Posterior vena cava (tissue), 2 donors: ENCODE measurements around the gene TMEFF2. TPM values are rescaled to one million over a fixed set of nuclear protein-coding genes. Genes with fewer than 3 reads are reported as not detected.

ENCODE experiments used
- DNase-seq: peaks from one replicate; pipeline ENCODE4 v3.0.0-alpha.2; 2020; ENCODE audit warnings: low spot score
- intact Hi-C, 2 donors: fragments of 100-400 bp; cut with DNase I; formaldehyde crosslinking; loops; one replicate each; pipeline versions ENCODE4 v1.14.1 to v1.14.2; 2022 to 2023
- long read RNA-seq, 2 donors: library from polyadenylated mRNA; unstranded; transcript quantifications; one replicate each; pipeline ENCODE4 v2.0.0, GENCODE V29; 2020 to 2021
- total RNA-seq, 2 donors: library from RNA; stranded (reverse); fragmentation: NEBNext Ultra II Directional; extraction: Animal tissue kit (Norgen Biotek cat#: 25700); gene quantifications; one replicate each; pipeline ENCODE4 v1.2.1, GENCODE V29; 2021
- donor health status: DM: yes; HTN: yes; CAD: no.
- donor health status: DM: yes; HTN: yes; CAD: no.

The TMEFF2 gene, protein sequence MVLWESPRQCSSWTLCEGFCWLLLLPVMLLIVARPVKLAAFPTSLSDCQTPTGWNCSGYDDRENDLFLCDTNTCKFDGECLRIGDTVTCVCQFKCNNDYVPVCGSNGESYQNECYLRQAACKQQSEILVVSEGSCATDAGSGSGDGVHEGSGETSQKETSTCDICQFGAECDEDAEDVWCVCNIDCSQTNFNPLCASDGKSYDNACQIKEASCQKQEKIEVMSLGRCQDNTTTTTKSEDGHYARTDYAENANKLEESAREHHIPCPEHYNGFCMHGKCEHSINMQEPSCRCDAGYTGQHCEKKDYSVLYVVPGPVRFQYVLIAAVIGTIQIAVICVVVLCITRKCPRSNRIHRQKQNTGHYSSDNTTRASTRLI
- total RNA-seq = under 1 TPM in 1 of 2 donors, not detected in 1; 0.19 TPM
- long read RNA-seq, donor 1, partial matches to known transcripts = 0 of 3 reads
- long read RNA-seq, donor 1, other reads (novel, unspliced or antisense) = 3 of 3 reads
- long read RNA-seq, donor 2, partial matches to known transcripts = 0 of 2 reads
- long read RNA-seq, donor 2, other reads (novel, unspliced or antisense) = 1 of 2 reads

DNA sequence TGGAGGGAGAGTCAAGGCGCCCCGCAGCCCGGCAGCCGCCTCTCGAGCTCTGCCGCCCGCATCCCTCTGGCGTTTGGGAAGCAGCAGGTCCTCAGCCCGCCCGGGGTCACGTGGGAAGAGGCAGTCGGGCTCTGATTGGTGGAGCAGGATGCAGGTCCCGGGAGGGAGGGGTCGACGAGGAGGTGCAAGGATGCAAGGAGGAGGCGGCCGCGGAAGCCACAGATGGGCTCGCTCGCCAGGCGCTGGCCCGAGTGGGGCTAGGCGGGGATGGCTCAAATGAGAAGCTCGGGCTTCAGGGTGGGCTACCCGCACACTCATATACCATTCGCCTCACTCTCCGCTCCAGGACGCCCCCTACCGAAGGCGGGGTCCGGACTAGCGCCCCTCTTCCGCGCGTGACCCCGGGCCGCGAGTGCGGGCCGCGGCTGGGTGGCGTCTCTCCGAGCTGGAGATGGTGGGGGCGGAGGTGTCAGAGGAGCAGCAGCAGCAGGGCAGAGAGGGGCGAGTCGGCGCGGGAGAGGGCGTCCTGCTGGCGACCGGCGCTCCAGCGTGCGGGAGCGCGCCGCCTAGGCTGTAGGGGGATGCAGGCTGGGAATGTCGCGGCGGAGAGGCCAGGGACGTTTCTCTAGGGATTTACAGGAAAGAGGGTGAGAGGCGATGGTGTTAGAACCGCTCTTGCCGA lies at the start of gene TMEFF2:
Gene TMEFF2, minus strand, starts transcription at position 68 of the 682 bp plus-strand sequence. CDS start 409 bp downstream, outside the sequence.
- peak; percentile 84 for DNase-seq
- intact Hi-C loops = no loop called here

- intact Hi-C loops = no loop called here
- DNase-seq = no peak
Measured at GRCh38 chr2:192243488-192243887, 48.8 kb upstream of the TMEFF2 start.

DNA sequence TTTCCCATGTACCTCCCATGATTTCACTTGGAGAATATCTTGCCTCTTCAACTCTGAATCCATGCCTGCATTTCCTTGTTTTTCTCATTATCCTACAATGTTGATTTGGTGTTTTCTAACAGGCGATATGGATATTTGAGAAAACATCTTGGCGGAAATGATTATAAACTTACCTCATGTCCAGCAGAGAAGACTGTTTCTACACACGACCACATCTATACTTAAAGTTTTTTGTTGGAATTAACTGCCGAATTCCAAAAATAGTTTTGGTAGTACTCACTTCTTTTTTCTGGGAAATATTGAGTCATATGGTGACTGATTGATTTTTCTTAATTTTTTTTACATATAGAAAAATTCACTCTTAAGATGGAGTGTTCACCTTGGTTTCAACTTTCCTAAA lies 41.4 kb upstream of the TMEFF2 start:
- DNase-seq = no peak

DNA sequence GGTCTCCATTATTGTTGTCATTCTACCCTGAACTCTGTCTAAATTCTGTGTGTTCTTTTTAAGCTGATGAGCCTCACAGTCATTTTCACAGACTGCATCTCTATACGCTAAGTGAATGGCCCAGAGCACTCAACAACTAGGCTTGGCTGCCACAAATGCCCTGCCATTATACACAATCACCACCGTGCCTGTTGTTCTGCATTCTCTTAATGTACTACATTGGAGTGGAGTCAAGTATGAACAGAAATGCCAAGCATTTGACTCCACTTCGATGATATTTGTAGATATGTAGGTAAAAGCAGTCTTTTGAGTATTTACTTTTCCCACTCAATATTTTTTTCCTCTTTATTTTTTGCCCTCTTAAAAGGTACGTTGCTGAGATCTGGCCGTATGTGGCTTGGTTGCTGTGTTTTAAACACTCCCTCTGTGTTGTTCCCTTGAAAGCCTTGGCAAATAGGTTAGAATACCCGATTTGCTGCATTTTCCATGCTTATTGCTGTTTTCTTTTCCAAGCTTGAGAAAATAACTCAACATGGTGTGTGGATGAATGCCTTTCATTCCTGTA lies 36.2 kb upstream of the TMEFF2 start:
- DNase-seq = no peak
- intact Hi-C loops = no loop called here

More for the DNA sequence above, 41.4 kb upstream of the TMEFF2 start:
- intact Hi-C loops = no loop called here

- intact Hi-C loops = no loop called here
- DNase-seq = no peak
Measured at GRCh38 chr2:192228685-192229084, 34.0 kb upstream of the TMEFF2 start.

GRCh38 chr2:192218970-192219369 lies 24.2 kb upstream of the TMEFF2 start:
- no peak for DNase-seq
- intact Hi-C loops = no loop called here

DNA sequence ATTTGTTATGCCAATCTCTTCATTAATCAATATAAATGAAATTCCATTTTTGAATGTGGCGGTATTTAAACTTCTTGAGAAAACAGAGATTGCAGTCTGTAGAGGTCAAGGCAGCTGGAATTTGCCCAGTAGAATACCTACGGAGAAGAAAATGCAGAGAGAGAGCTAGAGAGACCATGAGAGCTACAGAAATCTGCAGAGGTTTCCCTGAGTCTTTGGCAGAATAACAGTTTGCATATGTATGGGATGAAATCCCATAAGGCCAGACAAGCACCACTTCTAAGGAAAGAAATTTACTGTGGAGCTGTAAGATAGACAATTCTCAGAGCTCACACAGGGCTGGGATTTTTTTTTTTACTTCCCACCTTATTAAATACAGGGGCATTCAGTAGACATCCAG lies 23.6 kb upstream of the TMEFF2 start:
- intact Hi-C loops = no loop called here
- DNase-seq = no peak

DNA sequence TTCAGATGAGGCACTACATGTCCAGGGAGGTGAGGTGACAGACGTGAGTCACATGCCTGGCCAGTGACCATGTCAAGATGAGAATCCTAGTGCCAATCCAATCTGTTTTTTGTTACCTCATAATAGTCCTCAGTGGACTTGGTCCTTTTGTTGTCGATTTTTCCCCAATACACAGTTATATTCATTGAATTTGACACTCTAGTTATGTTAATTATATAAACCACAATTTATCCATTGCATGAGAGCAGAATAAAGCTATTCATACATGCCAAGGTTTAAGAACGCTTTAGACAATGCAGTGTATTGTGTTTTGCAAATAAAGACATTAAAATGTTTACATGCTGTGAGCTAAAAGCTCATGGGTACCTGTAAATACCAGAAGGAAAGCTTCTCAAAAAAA lies 21.6 kb upstream of the TMEFF2 start:
- intact Hi-C loops = no loop called here
- DNase-seq = no peak

DNA sequence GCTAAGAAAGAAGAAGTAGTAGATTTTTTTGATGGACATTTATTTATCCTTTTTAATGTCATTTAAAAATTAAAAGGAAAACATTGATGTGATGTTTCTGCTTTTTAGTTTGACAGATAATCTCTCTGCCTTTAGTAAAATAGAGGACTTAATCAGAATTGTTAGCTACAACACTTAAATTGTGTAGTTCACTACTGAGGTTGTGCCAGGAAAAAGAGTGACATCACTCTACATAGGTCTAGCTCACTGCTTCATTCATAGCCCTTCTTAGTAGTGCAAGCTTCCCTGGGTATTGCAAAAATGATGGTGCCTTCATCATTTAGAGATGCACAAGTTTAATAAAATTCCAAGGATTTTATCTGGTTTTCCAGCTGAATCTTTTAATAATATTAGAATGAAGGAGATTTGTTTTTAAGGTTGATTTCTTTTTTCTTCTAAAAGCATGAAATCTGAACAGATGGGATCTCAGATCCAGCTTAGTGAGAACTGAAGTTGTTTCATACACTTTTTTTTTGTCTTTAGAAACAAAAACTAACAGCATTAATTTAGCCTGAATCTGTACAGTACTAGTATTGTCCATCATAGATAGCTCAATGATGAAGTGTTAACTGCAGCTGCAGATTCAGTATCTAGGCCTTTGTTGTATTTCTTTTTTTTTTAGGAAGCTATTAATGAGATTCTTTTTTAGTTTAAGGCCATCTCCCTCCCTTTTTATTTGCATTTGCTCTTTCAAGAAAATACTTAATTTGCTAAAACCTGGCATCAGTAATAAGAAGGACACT lies 20.6 kb upstream of the TMEFF2 start:
- no peak for DNase-seq
- intact Hi-C loops = no loop called here

GRCh38 chr2:192208848-192209247 lies 14.1 kb upstream of the TMEFF2 start:
- no peak for DNase-seq
- intact Hi-C loops = no loop called here

- DNase-seq = no peak
- intact Hi-C loops = no loop called here
Measured at GRCh38 chr2:192206399-192206798, 11.7 kb upstream of the TMEFF2 start.

DNA sequence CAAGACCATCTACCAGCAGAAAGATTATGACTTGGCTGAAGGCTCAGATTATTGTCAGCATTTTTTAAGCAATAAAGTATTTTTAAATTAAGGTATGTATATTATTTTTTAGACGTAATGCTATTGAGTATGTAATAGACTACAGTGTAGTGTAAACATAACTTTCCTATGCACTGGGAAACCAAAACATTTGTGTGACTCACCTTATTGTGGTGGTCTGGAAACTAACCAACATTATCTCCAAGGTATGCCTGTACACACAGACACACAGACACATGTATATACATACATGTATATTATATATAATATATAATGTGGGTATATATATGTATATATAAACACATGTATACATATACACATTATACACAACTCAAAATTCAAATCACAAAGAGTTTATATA lies 9.1 kb upstream of the TMEFF2 start:
- DNase-seq = no peak
- intact Hi-C loops = no loop called here

- DNase-seq = no peak
Measured at GRCh38 chr2:192202373-192202772, 7.6 kb upstream of the TMEFF2 start.

GRCh38 chr2:192201116-192201515 lies 6.4 kb upstream of the TMEFF2 start:
- no peak for DNase-seq
- intact Hi-C loops = no loop called here

More at GRCh38 chr2:192202373-192202772, 7.6 kb upstream of the TMEFF2 start:
- intact Hi-C loops = no loop called here

DNA sequence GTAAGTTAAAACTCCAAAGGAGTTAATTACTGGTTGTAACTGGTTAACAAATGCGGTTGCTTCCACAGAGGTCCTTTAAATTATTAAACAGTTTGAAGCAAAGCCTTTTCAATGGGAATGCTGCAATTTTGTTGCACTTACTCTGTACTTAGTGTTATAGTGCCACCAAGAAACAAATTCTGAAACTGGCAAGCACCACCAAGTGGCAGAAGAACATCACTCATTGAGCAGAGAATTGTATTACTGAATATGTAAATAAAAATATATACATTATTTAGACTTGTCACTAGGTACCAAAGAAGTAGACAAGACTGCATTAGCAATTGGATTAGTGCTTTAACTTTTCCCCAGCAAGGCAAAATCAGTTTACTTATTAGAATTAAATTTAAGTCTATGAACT lies 2.6 kb upstream of the TMEFF2 start:
- DNase-seq = no peak
- intact Hi-C loops = no loop called here

GRCh38 chr2:192196421-192197194 lies 1.9 kb upstream of the TMEFF2 start:
- no peak for DNase-seq
- intact Hi-C loops = no loop called here

GRCh38 chr2:192195548-192196418 lies 1.1 kb upstream of the TMEFF2 start:
- peak; percentile 80 for DNase-seq
- intact Hi-C loops = no loop called here
